Stimulated activated CD4-positive, alpha-beta T cell treated with anti-CD3 and anti-CD28 coated beads, Interleukin-4, amount 100 ng/mL, for 1 hour (primary cell): ENCODE measurements around the gene CA5A.

Experiments used
- DNase-seq: peaks from one replicate; pipeline ENCODE4 v3.0.0-alpha.2; 2020

Gene CA5A

GRCh38 chr16:87961623-87962022, 25.3 kb upstream of the CA5A start:
- no peak for DNase-seq

GRCh38 chr16:87960852-87961251, 24.5 kb upstream of the CA5A start:
- no peak for DNase-seq

- DNase-seq = no peak
Measured at GRCh38 chr16:87960296-87960695, 24.0 kb upstream of the CA5A start.

GRCh38 chr16:87959391-87959990, 23.2 kb upstream of the CA5A start:
- no peak for DNase-seq

- DNase-seq = no peak
Measured at GRCh38 chr16:87958632-87959031, 22.3 kb upstream of the CA5A start.

GRCh38 chr16:87957296-87958094, 21.2 kb upstream of the CA5A start:
- no peak for DNase-seq

GRCh38 chr16:87956365-87957231, 20.3 kb upstream of the CA5A start:
- DNase-seq = peak; percentile 68

GRCh38 chr16:87956098-87956364, 19.7 kb upstream of the CA5A start:
- DNase-seq = no peak

- no peak for DNase-seq
Measured at GRCh38 chr16:87955302-87956097, 19.2 kb upstream of the CA5A start.

GRCh38 chr16:87954826-87955225, 18.5 kb upstream of the CA5A start:
- DNase-seq = no peak

- no peak for DNase-seq
Measured at GRCh38 chr16:87954361-87954760, 18.0 kb upstream of the CA5A start.

- DNase-seq = no peak
Measured at GRCh38 chr16:87953308-87954215, 17.2 kb upstream of the CA5A start.

- DNase-seq = no peak
Measured at GRCh38 chr16:87952751-87953150, 16.4 kb upstream of the CA5A start.

- no peak for DNase-seq
Measured at GRCh38 chr16:87951552-87952538, 15.5 kb upstream of the CA5A start.

GRCh38 chr16:87950765-87951551, 14.6 kb upstream of the CA5A start, which contains the start of gene BANP:
Gene BANP (plus strand): TSS chr16:87951434. CDS start chr16:87975116, 23,682 bp downstream.
- peak; percentile 94 for DNase-seq

- no peak for DNase-seq
Measured at GRCh38 chr16:87949071-87949744, 12.9 kb upstream of the CA5A start.

GRCh38 chr16:87948735-87949070, 12.4 kb upstream of the CA5A start:
- DNase-seq = no peak

- DNase-seq = no peak
Measured at GRCh38 chr16:87948119-87948545, 11.8 kb upstream of the CA5A start.
